Gastroesophageal sphincter (tissue), 4 donors: ENCODE measurements around the gene MYDGF. TPM values are rescaled to one million over a fixed set of nuclear protein-coding genes. Genes with fewer than 3 reads are reported as not detected.

Source experiments
- ATAC-seq: fragments of 150-250 bp; one replicate; pipeline ENCODE4 v1.9.1; 2016; ENCODE audit warnings: mild to moderate bottlenecking, moderate library complexity
- H3K27ac ChIP-seq, 4 donors: fragments of 200-600 bp; sonication (generic) in 3 of 4; 1 replicate in 3 of 4; 2 replicates in 1 of 4; pipeline ENCODE4 v1.5.1; 2016 to 2019
- H3K27me3 ChIP-seq: fragments of 200-600 bp; sonication (generic); one replicate; pipeline ENCODE4 v1.5.1; 2019
- H3K36me3 ChIP-seq, 2 donors: fragments of 200-600 bp; sonication (generic); one replicate each; pipeline ENCODE4 v1.5.1; 2019; ENCODE audit warnings: control low read depth in 1 of 2
- H3K4me1 ChIP-seq, 3 donors: fragments of 200-600 bp; sonication (generic); 1 replicate in 2 of 3; 2 replicates in 1 of 3; pipeline ENCODE4 v1.5.1; 2016 to 2019; ENCODE audit warnings: control low read depth in 2 of 3
- H3K4me3 ChIP-seq, 2 donors: fragments of 200-600 bp; sonication (generic); one replicate each; pipeline ENCODE4 v1.5.1; 2019; ENCODE audit warnings: mild to moderate bottlenecking in 1 of 2, moderate library complexity in 1 of 2
- H3K9me3 ChIP-seq, 3 donors: fragments of 200-600 bp; sonication (generic); one replicate each; pipeline ENCODE4 v1.5.1; 2017 to 2019; ENCODE audit warnings: control low read depth in 2 of 3
- EP300 ChIP-seq: sonication (generic); formaldehyde crosslinking; IDR thresholded peaks from one replicate; pipeline ENCODE4 v1.6.1; 2017; ENCODE audit warnings: antibody characterized with exemption, mild to moderate bottlenecking
- POLR2A ChIP-seq, 2 donors: fragments of 450-650 bp; IDR thresholded peaks; one replicate each; pipeline ENCODE4 v1.6.1; 2017; ENCODE audit warnings: antibody characterized with exemption in 2 of 2, mild to moderate bottlenecking in 2 of 2, moderate library complexity in 1 of 2
- POLR2AphosphoS5 ChIP-seq: sonication (generic); formaldehyde crosslinking; IDR thresholded peaks from one replicate; pipeline ENCODE4 v1.6.1; 2017; ENCODE audit warnings: antibody characterized with exemption
- WGBS, 2 donors: methylation state at CpG; one replicate each; pipeline ENCODE4 v1.1.5; 2018; ENCODE audit warnings: low coverage in 1 of 2; 5-methylcytosine and 5-hydroxymethylcytosine counted together
- total RNA-seq, 4 donors: library from RNA; depleted of rRNA; stranded (reverse); fragments of >200 nt; gene quantifications; one replicate each; pipeline ENCODE4 v1.1.0, GENCODE V29; 2016
- TF ChIP-seq, protein P1 (sequence below), 4 experiments: fragments of 200-600 bp in 2 of 4; fragments of 450-650 bp in 2 of 4; sonication (generic) in 1 of 4; IDR thresholded peaks; one replicate each; pipeline ENCODE4 v1.5.1; 2017 to 2019; ENCODE audit warnings: antibody characterized with exemption in 4 of 4, mild to moderate bottlenecking in 2 of 4, moderate library complexity in 2 of 4

Gene MYDGF
- total RNA-seq, 4 donors from 2014 or later, result 20.5 to 44.6 (median 30.1) TPM

DNA sequence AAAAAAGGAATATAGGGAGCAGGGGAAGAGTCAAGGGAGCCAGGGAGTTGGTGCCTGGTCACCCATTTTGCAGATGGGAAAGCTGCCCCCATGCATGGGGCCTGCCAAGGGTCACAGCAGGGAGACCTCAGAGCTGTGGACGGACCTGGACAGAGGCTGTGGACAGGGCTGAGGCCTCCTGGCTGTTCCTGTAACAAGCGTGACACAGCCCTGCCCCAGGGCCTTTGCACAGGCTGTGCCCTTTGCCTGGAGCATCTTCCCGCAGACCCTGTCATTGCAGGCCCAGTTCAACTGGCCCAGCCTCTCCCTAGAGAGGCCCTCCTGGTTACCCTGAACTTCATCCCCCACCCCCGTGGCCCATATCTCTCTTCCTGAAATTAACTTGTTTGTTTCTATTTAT lies 24.4 kb downstream of the MYDGF start:
- H3K27ac ChIP-seq, result peak overlapping the region in 3 of 4 donors; percentile 81 to 85 (median 82)
- ATAC-seq, result no peak
- 100% methylated on average over 1 to 2 of the region's 4 CpGs for WGBS, 2 donors
- no peaks in the 10 kb centered on the region for H3K36me3 ChIP-seq
- H3K9me3 ChIP-seq, result no peaks in the 10 kb centered on the region
- TF ChIP-seq POLR2AphosphoS5, result no peak
- no peak for TF ChIP-seq EP300
- TF ChIP-seq, protein P1, sequence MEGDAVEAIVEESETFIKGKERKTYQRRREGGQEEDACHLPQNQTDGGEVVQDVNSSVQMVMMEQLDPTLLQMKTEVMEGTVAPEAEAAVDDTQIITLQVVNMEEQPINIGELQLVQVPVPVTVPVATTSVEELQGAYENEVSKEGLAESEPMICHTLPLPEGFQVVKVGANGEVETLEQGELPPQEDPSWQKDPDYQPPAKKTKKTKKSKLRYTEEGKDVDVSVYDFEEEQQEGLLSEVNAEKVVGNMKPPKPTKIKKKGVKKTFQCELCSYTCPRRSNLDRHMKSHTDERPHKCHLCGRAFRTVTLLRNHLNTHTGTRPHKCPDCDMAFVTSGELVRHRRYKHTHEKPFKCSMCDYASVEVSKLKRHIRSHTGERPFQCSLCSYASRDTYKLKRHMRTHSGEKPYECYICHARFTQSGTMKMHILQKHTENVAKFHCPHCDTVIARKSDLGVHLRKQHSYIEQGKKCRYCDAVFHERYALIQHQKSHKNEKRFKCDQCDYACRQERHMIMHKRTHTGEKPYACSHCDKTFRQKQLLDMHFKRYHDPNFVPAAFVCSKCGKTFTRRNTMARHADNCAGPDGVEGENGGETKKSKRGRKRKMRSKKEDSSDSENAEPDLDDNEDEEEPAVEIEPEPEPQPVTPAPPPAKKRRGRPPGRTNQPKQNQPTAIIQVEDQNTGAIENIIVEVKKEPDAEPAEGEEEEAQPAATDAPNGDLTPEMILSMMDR (IDR thresholded peaks at IDR 0.05), result no peak
- no peak for TF ChIP-seq POLR2A (IDR thresholded peaks at IDR 0.05)
- H3K4me3 ChIP-seq, result no peak overlapping the region
- peaks cover 0 to 65% (median 10%) of the 10 kb centered on the region in 3 donors for H3K4me1 ChIP-seq
- H3K27me3 ChIP-seq, result no peaks in the 10 kb centered on the region

DNA sequence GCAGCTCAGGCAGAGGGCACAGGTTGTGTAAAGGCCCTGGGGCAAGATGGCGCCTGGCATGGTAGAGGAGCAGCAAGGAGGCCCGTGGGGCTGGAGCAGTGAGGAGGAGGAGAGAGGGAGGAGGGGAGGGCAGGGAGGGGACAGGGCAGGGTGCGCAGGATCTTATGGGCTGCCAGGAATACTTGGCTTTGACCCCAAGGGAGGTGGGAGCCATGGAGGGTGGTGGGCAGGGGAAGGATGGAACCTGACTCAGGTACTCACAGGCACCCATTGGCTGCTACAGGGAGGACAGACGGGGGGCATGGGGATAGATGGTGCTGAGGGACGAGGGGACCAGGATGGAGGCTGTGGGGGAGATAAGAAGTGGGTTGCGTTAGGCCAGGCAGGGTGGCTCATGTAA lies 27.5 kb downstream of the MYDGF start:
- WGBS, 2 donors, result 85 to 89% methylated on average over 6 of the region's 6 CpGs
- TF ChIP-seq POLR2A (IDR thresholded peaks at IDR 0.05) (no peak), EP300 (no peak), POLR2AphosphoS5 (no peak)
- TF ChIP-seq, protein P1 (IDR thresholded peaks at IDR 0.05), result no peak
- no peaks in the 10 kb centered on the region for H3K27me3 ChIP-seq
- no peak for ATAC-seq
- peaks cover 0 to 62% (median 10%) of the 10 kb centered on the region in 3 donors for H3K4me1 ChIP-seq
- no peaks in the 10 kb centered on the region for H3K9me3 ChIP-seq
- H3K36me3 ChIP-seq, result no peaks in the 10 kb centered on the region
- no peak overlapping the region for H3K4me3 ChIP-seq
- H3K27ac ChIP-seq, result peak overlapping the region in 1 of 4 donors; percentile 84

DNA sequence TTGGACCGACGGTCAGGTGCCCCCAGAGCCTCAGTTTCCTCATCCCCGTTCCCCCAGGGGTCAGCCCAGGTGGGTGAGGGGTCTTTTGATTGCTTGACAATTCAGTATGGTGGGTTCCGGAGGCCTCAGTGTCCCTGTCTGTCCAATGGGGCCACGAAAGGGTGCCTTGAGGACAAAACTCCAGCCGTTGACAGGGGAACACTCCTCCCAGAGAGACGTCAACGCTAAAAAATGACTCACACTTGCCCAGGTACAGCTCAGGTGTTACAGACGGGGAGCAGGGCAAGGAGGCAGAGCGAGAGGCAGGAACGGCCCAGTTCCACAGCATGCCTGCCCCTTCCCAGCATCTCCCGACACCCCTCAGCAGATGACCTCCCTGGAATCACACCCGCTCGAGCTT lies 29.0 kb downstream of the MYDGF start:
- 47 to 97% methylated on average over 3 to 7 of the region's 14 CpGs for WGBS, 2 donors
- Histone ChIP-seq H3K27ac (peak overlapping the region in 3 of 4 donors; percentile 78 to 84 (median 82)), H3K36me3 (no peaks in the 10 kb centered on the region), H3K27me3 (no peaks in the 10 kb centered on the region), H3K4me3 (peak overlapping the region in 1 of 2 donors; percentile 78), H3K4me1 (peaks cover 0 to 59% (median 14%) of the 10 kb centered on the region in 3 donors), H3K9me3 (no peaks in the 10 kb centered on the region)
- TF ChIP-seq POLR2A (IDR thresholded peaks at IDR 0.05) (no peak), POLR2AphosphoS5 (no peak), EP300 (no peak)
- TF ChIP-seq, protein P1 (IDR thresholded peaks at IDR 0.05), result no peak
- ATAC-seq, result no peak

DNA sequence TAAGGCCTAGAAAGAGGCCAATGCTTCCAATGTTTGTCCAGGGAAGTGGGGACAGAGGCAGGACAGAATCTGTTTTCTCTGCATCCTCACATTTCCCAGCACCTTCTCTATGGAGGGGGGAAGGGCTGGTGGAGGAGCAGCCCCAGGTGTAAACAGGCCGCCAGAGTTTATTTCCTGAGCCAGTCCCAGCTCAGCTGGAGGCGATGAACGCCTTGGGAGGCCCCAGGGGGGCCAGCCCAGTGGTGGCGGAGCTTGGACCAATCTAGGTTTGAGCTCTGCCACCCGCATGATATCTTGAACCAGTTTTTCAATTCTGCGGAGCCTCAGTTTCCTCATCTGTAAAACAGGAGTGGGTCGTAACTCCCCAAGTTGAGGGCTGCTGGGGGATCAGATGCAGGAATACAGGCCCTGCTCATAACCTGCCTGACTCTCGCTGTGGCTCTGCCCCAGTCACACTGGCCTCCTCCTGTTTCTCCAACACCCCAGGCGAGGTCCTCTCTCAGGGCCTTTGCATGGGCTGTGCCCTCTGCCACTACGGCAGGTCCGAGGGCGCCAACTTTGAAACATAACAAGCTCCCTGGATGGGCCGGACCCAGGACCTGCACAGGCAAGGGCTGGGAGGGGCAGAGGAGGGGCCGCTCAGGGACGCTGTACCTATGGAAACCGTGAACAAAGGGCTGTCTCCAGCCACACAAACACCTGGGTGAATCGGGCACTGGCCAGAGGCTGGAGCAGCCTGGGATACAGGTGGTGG lies 29.7 kb downstream of the MYDGF start:
- H3K27me3 ChIP-seq, result peaks cover 5% of the 10 kb centered on the region
- no peak for ATAC-seq
- 52% methylated on average over 5 of the region's 17 CpGs; no CpG with 5 or more reads in 1 of the 2 donors for WGBS, 2 donors
- peak overlapping the region in 3 of 4 donors; percentile 78 to 84 (median 82) for H3K27ac ChIP-seq
- H3K4me3 ChIP-seq, result peak overlapping the region; percentile 73 to 78
- H3K36me3 ChIP-seq, result no peaks in the 10 kb centered on the region
- peaks cover 0 to 61% (median 21%) of the 10 kb centered on the region in 3 donors for H3K4me1 ChIP-seq
- TF ChIP-seq, protein P1 (IDR thresholded peaks at IDR 0.05), result no peak
- TF ChIP-seq POLR2AphosphoS5, result no peak
- no peak for TF ChIP-seq EP300
- no peak for TF ChIP-seq POLR2A (IDR thresholded peaks at IDR 0.05)
- H3K9me3 ChIP-seq, result no peaks in the 10 kb centered on the region
